ENCODE results near the gene SKIDA1.

The SKIDA1 gene

GRCh38 chr10:21496343-21497176 lies 28.9 kb downstream of the SKIDA1 start:
- peak overlapping the region; percentile 59 for H3K4me3 ChIP-seq (ENCODE audit: low read depth, low read length)
- peak; percentile 71 for DNase-seq (ENCODE audit: low read depth)
- no peak for TF ChIP-seq MAX (IDR thresholded peaks at IDR 0.05; ENCODE audit: low read depth, low read length)
- TF ChIP-seq CTCF (IDR thresholded peaks at IDR 0.05; ENCODE audit: low read depth, low read length): peak; percentile 14

- TF ChIP-seq MAX (IDR thresholded peaks at IDR 0.05; ENCODE audit: low read depth, low read length): peak; percentile 78
- peak; percentile 69 for TF ChIP-seq MYC (IDR thresholded peaks at IDR 0.05; ENCODE audit: low read depth, low read length)
- peak; percentile 23 for TF ChIP-seq POLR2A (IDR thresholded peaks at IDR 0.05; ENCODE audit: extremely low read depth, insufficient read length)
- peak; percentile 49 for TF ChIP-seq CTCF (IDR thresholded peaks at IDR 0.05; ENCODE audit: low read depth, low read length)
- DNase-seq (ENCODE audit: low read depth): peak; percentile 93
- peak overlapping the region; percentile 65 for H3K4me3 ChIP-seq (ENCODE audit: low read depth, low read length)
Measured at GRCh38 chr10:21495752-21496342, 29.6 kb downstream of the SKIDA1 start.

- DNase-seq (ENCODE audit: low read depth): no peak
- TF ChIP-seq MAX (IDR thresholded peaks at IDR 0.05; ENCODE audit: low read depth, low read length) (no peak), POLR2A (IDR thresholded peaks at IDR 0.05; ENCODE audit: extremely low read depth, insufficient read length) (no peak), MYC (IDR thresholded peaks at IDR 0.05; ENCODE audit: low read depth, low read length) (no peak), CTCF (IDR thresholded peaks at IDR 0.05; ENCODE audit: low read depth, low read length) (no peak)
- peak overlapping the region; percentile 65 for H3K4me3 ChIP-seq (ENCODE audit: low read depth, low read length)
Measured at GRCh38 chr10:21495002-21495751, 30.3 kb downstream of the SKIDA1 start.

- peak overlapping the region; percentile 65 for H3K4me3 ChIP-seq (ENCODE audit: low read depth, low read length)
- DNase-seq (ENCODE audit: low read depth): peak; percentile 61
- TF ChIP-seq MYC (IDR thresholded peaks at IDR 0.05; ENCODE audit: low read depth, low read length) (no peak), POLR2A (IDR thresholded peaks at IDR 0.05; ENCODE audit: extremely low read depth, insufficient read length) (no peak), MAX (IDR thresholded peaks at IDR 0.05; ENCODE audit: low read depth, low read length) (no peak), CTCF (IDR thresholded peaks at IDR 0.05; ENCODE audit: low read depth, low read length) (no peak)
Measured at GRCh38 chr10:21494191-21495001, 31.1 kb downstream of the SKIDA1 start.

GRCh38 chr10:21493784-21494183 lies 31.7 kb downstream of the SKIDA1 start:
- DNase-seq (ENCODE audit: low read depth): peak; percentile 48
- H3K4me3 ChIP-seq (ENCODE audit: low read depth, low read length): peak overlapping the region; percentile 65
- no peak for TF ChIP-seq POLR2A (IDR thresholded peaks at IDR 0.05; ENCODE audit: extremely low read depth, insufficient read length)
- no peak for TF ChIP-seq MYC (IDR thresholded peaks at IDR 0.05; ENCODE audit: low read depth, low read length)
- no peak for TF ChIP-seq MAX (IDR thresholded peaks at IDR 0.05; ENCODE audit: low read depth, low read length)
- no peak for TF ChIP-seq CTCF (IDR thresholded peaks at IDR 0.05; ENCODE audit: low read depth, low read length)
